ENCODE measurements around the gene DHRS12. TPM values are rescaled to one million over a fixed set of nuclear protein-coding genes. Genes with fewer than 3 reads are reported as not detected.
A peak's percentile ranks its signal among the peaks of the same experiment; 100 is the strongest.

The DHRS12 gene
- polyA plus RNA-seq, 2 donors: 9.5 to 11.7 TPM

DNA sequence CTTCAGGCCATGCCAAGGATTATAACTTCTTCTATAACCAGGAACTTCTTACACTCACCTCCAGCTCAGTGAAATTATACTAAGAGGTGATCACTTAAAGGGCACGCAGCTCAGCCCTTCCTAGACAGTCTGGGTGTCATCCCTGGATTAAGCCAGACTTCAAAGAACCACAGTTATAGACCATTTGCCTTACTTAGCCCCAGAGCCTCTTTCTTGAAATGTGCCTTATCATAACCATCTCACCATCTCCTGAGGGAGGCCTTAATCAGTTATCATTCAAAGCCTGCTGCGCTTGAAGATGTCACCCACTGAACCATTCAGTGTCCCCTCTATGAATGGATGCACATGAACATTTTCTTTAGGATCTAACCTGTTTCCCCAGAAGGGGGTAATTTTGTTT lies 10.1 kb upstream of the DHRS12 start:
- H3K9me3 ChIP-seq (ENCODE audit: control insufficient read depth in 2 of 2, insufficient read depth in 1 of 2, low read depth in 1 of 2, low read length in 1 of 2): no peaks in the 10 kb centered on the region
- H3K4me3 ChIP-seq (ENCODE audit: low read depth in 1 of 2, low read length in 2 of 2): no peak overlapping the region
- no peaks in the 10 kb centered on the region for H3K27me3 ChIP-seq (ENCODE audit: control insufficient read depth in 1 of 2, insufficient read depth in 2 of 2, low read length in 2 of 2)
- no peak overlapping the region for H3K27ac ChIP-seq (ENCODE audit: low read depth in 2 of 2, low read length in 1 of 2)
- 98% methylated on average over 2 of the region's 2 CpGs for WGBS, 2 donors
- peaks cover 5 to 8% of the 10 kb centered on the region in 2 donors for H3K4me1 ChIP-seq (ENCODE audit: control insufficient read depth in 2 of 2, insufficient read depth in 2 of 2, low read length in 1 of 2)
- H3K36me3 ChIP-seq (ENCODE audit: control insufficient read depth in 2 of 2, insufficient read depth in 2 of 2, low read length in 1 of 2): no peaks in the 10 kb centered on the region

DNA sequence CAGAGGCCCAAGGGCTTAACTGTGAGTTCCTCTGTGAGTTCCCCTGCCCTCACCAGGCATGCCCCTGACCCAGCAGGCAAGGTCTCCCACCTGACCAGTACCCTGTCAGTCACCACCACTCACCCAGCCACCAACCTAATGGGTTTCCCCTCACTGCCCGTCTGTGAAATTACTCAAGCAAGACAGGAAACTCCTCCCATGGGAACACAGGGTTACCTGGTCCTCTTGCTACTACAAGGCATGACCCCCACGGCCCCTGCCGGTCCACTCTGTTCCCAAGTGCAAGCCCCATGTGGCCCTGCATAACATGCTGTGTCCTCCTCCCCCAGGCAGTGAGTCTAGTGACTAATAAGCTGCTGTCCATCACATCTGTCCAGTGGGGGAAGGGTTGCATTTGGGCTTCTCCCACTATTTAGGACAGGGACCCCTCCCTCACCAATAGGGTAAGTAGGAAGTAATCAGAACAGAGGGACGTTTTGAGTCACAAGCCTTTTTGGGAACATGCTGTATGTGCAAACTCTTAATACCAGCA lies 8.0 kb upstream of the DHRS12 start:
- peaks cover 5 to 6% of the 10 kb centered on the region in 2 donors for H3K4me1 ChIP-seq (ENCODE audit: control insufficient read depth in 2 of 2, insufficient read depth in 2 of 2, low read length in 1 of 2)
- H3K4me3 ChIP-seq (ENCODE audit: low read depth in 1 of 2, low read length in 2 of 2): no peak overlapping the region
- no peaks in the 10 kb centered on the region for H3K36me3 ChIP-seq (ENCODE audit: control insufficient read depth in 2 of 2, insufficient read depth in 2 of 2, low read length in 1 of 2)
- no peaks in the 10 kb centered on the region for H3K9me3 ChIP-seq (ENCODE audit: control insufficient read depth in 2 of 2, insufficient read depth in 1 of 2, low read depth in 1 of 2, low read length in 1 of 2)
- WGBS, 2 donors: 47 to 55% methylated on average over 4 of the region's 4 CpGs
- no peak overlapping the region for H3K27ac ChIP-seq (ENCODE audit: low read depth in 2 of 2, low read length in 1 of 2)
- no peaks in the 10 kb centered on the region for H3K27me3 ChIP-seq (ENCODE audit: control insufficient read depth in 1 of 2, insufficient read depth in 2 of 2, low read length in 2 of 2)

DNA sequence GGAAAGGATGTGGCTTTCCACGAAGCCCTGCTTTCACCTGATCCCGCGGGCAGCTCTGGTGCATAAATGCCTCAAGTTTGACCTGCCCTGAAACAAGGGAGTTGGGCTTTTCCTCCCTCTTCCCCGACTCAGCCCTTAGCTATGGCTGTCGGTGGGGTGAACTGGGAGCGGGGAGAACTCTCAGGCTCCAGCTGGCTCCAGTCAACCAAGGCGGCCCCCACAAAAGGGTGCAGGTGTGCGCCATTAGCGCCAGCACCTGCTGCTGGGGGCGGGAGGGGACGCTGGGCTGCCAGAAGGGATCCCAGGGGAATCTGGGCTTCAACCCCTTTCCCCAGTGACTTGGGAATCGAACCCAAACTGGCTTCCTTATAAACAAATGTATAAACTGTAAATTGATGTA lies 7.1 kb upstream of the DHRS12 start:
- no peak overlapping the region for H3K27ac ChIP-seq (ENCODE audit: low read depth in 2 of 2, low read length in 1 of 2)
- H3K4me1 ChIP-seq (ENCODE audit: control insufficient read depth in 2 of 2, insufficient read depth in 2 of 2, low read length in 1 of 2): peaks cover 3 to 5% of the 10 kb centered on the region in 2 donors
- H3K9me3 ChIP-seq (ENCODE audit: control insufficient read depth in 2 of 2, insufficient read depth in 1 of 2, low read depth in 1 of 2, low read length in 1 of 2): no peaks in the 10 kb centered on the region
- no peak overlapping the region for H3K4me3 ChIP-seq (ENCODE audit: low read depth in 1 of 2, low read length in 2 of 2)
- WGBS, 2 donors: 74 to 79% methylated on average over 12 of the region's 12 CpGs
- no peaks in the 10 kb centered on the region for H3K27me3 ChIP-seq (ENCODE audit: control insufficient read depth in 1 of 2, insufficient read depth in 2 of 2, low read length in 2 of 2)
- no peaks in the 10 kb centered on the region for H3K36me3 ChIP-seq (ENCODE audit: control insufficient read depth in 2 of 2, insufficient read depth in 2 of 2, low read length in 1 of 2)

DNA sequence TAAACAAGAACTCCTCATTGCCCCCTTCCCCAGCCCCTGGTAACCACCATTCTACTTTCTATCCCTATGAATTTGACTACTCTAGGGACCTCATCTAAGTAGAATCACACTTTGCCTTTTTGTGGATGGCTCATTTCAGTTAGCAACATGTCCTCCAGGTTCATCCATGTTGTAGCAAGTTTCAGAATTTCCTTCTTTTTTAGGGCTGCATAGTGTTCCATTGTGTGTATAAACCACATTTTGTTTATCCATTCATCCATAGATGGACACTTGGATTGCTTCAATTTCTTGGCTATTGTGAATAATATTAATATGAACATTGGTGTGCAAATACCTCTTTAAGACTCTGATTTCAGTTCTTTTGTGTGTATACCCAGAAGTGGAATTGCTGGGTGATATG lies 4.8 kb upstream of the DHRS12 start:
- Histone ChIP-seq H3K4me1 (ENCODE audit: control insufficient read depth in 2 of 2, insufficient read depth in 2 of 2, low read length in 1 of 2) (peaks cover 2 to 3% of the 10 kb centered on the region in 2 donors), H3K4me3 (ENCODE audit: low read depth in 1 of 2, low read length in 2 of 2) (no peak overlapping the region), H3K9me3 (ENCODE audit: control insufficient read depth in 2 of 2, insufficient read depth in 1 of 2, low read depth in 1 of 2, low read length in 1 of 2) (no peaks in the 10 kb centered on the region), H3K27ac (ENCODE audit: low read depth in 2 of 2, low read length in 1 of 2) (no peak overlapping the region), H3K36me3 (ENCODE audit: control insufficient read depth in 2 of 2, insufficient read depth in 2 of 2, low read length in 1 of 2) (no peaks in the 10 kb centered on the region), H3K27me3 (ENCODE audit: control insufficient read depth in 1 of 2, insufficient read depth in 2 of 2, low read length in 2 of 2) (no peaks in the 10 kb centered on the region)

DNA sequence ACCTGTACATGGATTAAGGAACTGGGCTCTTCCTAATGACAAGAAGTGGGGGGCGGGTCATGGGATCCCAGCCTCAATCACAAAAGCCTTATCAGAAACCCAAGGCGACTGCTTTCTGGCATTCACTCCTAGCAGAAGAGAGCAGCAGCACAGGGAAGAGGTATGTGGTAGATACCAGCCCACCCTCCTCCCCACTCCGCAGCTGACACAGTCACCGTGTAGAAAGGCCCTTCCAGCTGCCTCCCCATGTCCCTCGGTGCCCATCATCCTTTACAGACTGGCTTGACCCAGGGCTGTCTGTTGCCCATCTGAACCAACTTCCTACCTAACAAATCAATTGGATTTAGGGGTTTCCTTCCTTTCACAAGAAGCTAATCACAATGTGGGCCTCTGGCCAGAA lies 3.1 kb upstream of the DHRS12 start:
- H3K4me3 ChIP-seq (ENCODE audit: low read depth in 1 of 2, low read length in 2 of 2): no peak overlapping the region
- no peaks in the 10 kb centered on the region for H3K27me3 ChIP-seq (ENCODE audit: control insufficient read depth in 1 of 2, insufficient read depth in 2 of 2, low read length in 2 of 2)
- peaks cover 4 to 11% of the 10 kb centered on the region in 2 donors for H3K4me1 ChIP-seq (ENCODE audit: control insufficient read depth in 2 of 2, insufficient read depth in 2 of 2, low read length in 1 of 2)
- no peaks in the 10 kb centered on the region for H3K36me3 ChIP-seq (ENCODE audit: control insufficient read depth in 2 of 2, insufficient read depth in 2 of 2, low read length in 1 of 2)
- WGBS, 2 donors: 77 to 83% methylated on average over 5 of the region's 5 CpGs
- H3K27ac ChIP-seq (ENCODE audit: low read depth in 2 of 2, low read length in 1 of 2): no peak overlapping the region
- H3K9me3 ChIP-seq (ENCODE audit: control insufficient read depth in 2 of 2, insufficient read depth in 1 of 2, low read depth in 1 of 2, low read length in 1 of 2): no peaks in the 10 kb centered on the region

DNA sequence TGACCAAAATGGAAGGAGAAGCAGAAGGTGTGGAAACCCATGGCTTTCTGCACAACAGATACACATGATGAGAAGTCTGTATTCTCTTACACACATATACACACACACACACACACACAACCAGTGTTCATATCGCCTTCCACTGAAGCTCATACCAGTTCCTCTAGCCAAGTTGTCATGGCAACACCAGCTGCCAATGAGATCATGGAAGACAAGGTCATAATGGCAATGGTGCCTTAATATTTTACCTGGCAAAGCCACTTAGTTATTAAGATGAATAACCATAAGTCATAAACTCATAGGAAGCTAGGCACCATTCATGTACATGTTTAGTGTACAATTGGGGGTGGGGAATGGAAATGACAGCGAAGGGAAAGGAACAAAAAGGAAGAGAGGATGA lies 2.6 kb upstream of the DHRS12 start:
- 46 to 64% methylated on average over 2 of the region's 2 CpGs for WGBS, 2 donors
- Histone ChIP-seq H3K36me3 (ENCODE audit: control insufficient read depth in 2 of 2, insufficient read depth in 2 of 2, low read length in 1 of 2) (no peaks in the 10 kb centered on the region), H3K27ac (ENCODE audit: low read depth in 2 of 2, low read length in 1 of 2) (no peak overlapping the region), H3K9me3 (ENCODE audit: control insufficient read depth in 2 of 2, insufficient read depth in 1 of 2, low read depth in 1 of 2, low read length in 1 of 2) (no peaks in the 10 kb centered on the region), H3K27me3 (ENCODE audit: control insufficient read depth in 1 of 2, insufficient read depth in 2 of 2, low read length in 2 of 2) (no peaks in the 10 kb centered on the region), H3K4me1 (ENCODE audit: control insufficient read depth in 2 of 2, insufficient read depth in 2 of 2, low read length in 1 of 2) (peaks cover 2 to 12% of the 10 kb centered on the region in 2 donors), H3K4me3 (ENCODE audit: low read depth in 1 of 2, low read length in 2 of 2) (no peak overlapping the region)

DNA sequence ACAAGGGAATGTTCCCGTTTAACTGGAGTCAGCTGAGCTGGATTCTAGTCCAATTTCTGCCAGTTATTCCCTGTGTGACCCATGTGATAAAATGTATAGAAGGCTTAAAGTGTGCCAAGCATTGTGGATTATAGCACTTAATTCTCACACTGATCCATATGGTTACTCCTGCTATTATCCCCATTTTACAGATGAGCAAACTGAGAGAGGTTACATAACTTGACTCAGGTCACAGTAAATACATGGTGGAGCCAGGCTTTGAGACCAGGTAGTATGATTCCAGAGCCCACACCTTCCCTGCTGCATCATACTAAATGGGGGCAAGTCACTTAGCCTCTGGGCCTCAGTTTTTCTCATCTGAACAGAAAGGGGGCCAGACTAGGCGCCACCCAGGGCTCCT lies 2.0 kb upstream of the DHRS12 start:
- H3K9me3 ChIP-seq (ENCODE audit: control insufficient read depth in 2 of 2, insufficient read depth in 1 of 2, low read depth in 1 of 2, low read length in 1 of 2): no peaks in the 10 kb centered on the region
- 90 to 94% methylated on average over 2 of the region's 2 CpGs for WGBS, 2 donors
- H3K4me1 ChIP-seq (ENCODE audit: control insufficient read depth in 2 of 2, insufficient read depth in 2 of 2, low read length in 1 of 2): peaks cover 2 to 12% of the 10 kb centered on the region in 2 donors
- H3K4me3 ChIP-seq (ENCODE audit: low read depth in 1 of 2, low read length in 2 of 2): no peak overlapping the region
- H3K27ac ChIP-seq (ENCODE audit: low read depth in 2 of 2, low read length in 1 of 2): no peak overlapping the region
- no peaks in the 10 kb centered on the region for H3K36me3 ChIP-seq (ENCODE audit: control insufficient read depth in 2 of 2, insufficient read depth in 2 of 2, low read length in 1 of 2)
- no peaks in the 10 kb centered on the region for H3K27me3 ChIP-seq (ENCODE audit: control insufficient read depth in 1 of 2, insufficient read depth in 2 of 2, low read length in 2 of 2)

DNA sequence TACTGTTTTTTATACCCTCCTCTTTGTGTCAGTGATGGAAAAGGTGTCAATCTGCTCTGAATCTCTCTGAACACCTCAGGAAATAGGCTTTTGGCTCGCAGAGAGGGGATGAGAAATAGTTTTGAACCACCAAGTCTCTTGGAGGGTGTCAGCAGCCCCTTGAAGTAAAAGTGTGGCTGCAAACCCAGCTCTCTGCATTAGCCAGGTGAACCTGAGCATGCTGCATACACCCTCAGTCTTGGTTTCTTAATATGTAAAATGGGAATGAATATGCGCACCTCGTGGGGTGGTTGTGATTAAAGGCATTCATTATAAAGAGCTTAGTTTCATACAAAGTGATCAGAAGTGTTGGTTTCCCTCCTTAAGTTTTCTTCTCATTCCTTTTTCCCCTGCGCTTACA lies 1.4 kb upstream of the DHRS12 start:
- Histone ChIP-seq H3K4me1 (ENCODE audit: control insufficient read depth in 2 of 2, insufficient read depth in 2 of 2, low read length in 1 of 2) (peaks cover 2 to 12% of the 10 kb centered on the region in 2 donors), H3K9me3 (ENCODE audit: control insufficient read depth in 2 of 2, insufficient read depth in 1 of 2, low read depth in 1 of 2, low read length in 1 of 2) (no peaks in the 10 kb centered on the region), H3K27ac (ENCODE audit: low read depth in 2 of 2, low read length in 1 of 2) (peak overlapping the region in 1 of 2 donors; percentile 15), H3K4me3 (ENCODE audit: low read depth in 1 of 2, low read length in 2 of 2) (no peak overlapping the region), H3K27me3 (ENCODE audit: control insufficient read depth in 1 of 2, insufficient read depth in 2 of 2, low read length in 2 of 2) (no peaks in the 10 kb centered on the region), H3K36me3 (ENCODE audit: control insufficient read depth in 2 of 2, insufficient read depth in 2 of 2, low read length in 1 of 2) (no peaks in the 10 kb centered on the region)
- WGBS, 2 donors: 87 to 94% methylated on average over 4 of the region's 4 CpGs

DNA sequence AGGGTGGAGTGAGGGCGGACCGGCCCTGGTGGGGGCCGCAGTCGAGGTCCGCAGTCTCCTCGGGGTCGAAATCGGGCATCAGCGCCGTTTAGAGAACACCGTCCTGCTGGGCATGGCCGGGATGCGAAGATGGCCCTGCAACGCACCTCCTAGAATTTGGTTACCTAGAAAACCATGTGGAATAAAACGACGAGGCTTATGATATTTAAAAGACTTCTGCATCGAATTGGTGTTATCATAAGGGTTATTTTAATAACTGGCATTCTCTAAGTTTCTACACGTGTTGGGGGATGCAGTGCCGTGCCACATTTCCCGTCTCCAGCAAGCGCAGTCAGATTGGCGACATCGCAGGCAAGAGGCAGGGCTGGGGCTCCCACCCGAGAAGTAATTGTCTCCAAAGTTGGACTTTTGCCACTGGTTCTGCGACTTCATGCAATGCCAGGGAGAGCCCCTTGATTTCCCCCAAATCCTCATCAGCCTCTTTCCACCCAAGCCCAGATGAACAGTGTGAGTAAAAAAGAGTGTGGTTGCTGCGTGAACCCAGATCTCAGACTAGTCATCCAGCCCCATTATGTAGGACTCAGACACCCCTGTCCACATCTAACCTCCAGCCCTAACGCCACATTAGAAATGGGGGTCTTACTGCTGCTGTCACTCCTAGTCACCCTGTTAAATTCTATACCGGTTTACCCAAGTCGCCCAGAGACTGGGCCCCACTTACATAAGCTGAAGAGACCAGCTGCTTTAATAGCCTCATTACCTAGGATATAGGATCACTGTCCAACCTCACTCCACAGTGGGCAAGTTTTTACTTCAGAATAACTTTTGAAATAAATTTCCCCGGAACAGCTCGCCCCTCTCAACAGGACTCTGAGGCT lies 571 bp upstream of the DHRS12 start:
- no peaks in the 10 kb centered on the region for H3K36me3 ChIP-seq (ENCODE audit: control insufficient read depth in 2 of 2, insufficient read depth in 2 of 2, low read length in 1 of 2)
- no peaks in the 10 kb centered on the region for H3K27me3 ChIP-seq (ENCODE audit: control insufficient read depth in 1 of 2, insufficient read depth in 2 of 2, low read length in 2 of 2)
- peaks cover 2 to 12% of the 10 kb centered on the region in 2 donors for H3K4me1 ChIP-seq (ENCODE audit: control insufficient read depth in 2 of 2, insufficient read depth in 2 of 2, low read length in 1 of 2)
- no peaks in the 10 kb centered on the region for H3K9me3 ChIP-seq (ENCODE audit: control insufficient read depth in 2 of 2, insufficient read depth in 1 of 2, low read depth in 1 of 2, low read length in 1 of 2)
- H3K4me3 ChIP-seq (ENCODE audit: low read depth in 1 of 2, low read length in 2 of 2): peak overlapping the region; percentile 72 to 88
- WGBS, 2 donors: 15 to 20% methylated on average over 31 of the region's 31 CpGs
- H3K27ac ChIP-seq (ENCODE audit: low read depth in 2 of 2, low read length in 1 of 2): peak overlapping the region; percentile 99
